Gastroesophageal sphincter (tissue), 3 donors: ENCODE measurements around the gene CFAP92.

ENCODE experiments used
- EP300 ChIP-seq: sonication (generic); formaldehyde crosslinking; IDR thresholded peaks from one replicate; pipeline ENCODE4 v1.6.1; 2017; ENCODE audit warnings: antibody characterized with exemption, mild to moderate bottlenecking
- POLR2A ChIP-seq, 2 donors: fragments of 450-650 bp; IDR thresholded peaks; one replicate each; pipeline ENCODE4 v1.6.1; 2017; ENCODE audit warnings: antibody characterized with exemption in 2 of 2, mild to moderate bottlenecking in 2 of 2, moderate library complexity in 1 of 2
- POLR2AphosphoS5 ChIP-seq: sonication (generic); formaldehyde crosslinking; IDR thresholded peaks from one replicate; pipeline ENCODE4 v1.6.1; 2017; ENCODE audit warnings: antibody characterized with exemption
- TF ChIP-seq, protein P1 (sequence below), 4 experiments: fragments of 200-600 bp in 2 of 4; fragments of 450-650 bp in 2 of 4; sonication (generic) in 1 of 4; IDR thresholded peaks; one replicate each; pipeline ENCODE4 v1.5.1; 2017 to 2019; ENCODE audit warnings: antibody characterized with exemption in 4 of 4, mild to moderate bottlenecking in 2 of 4, moderate library complexity in 2 of 4

DNA sequence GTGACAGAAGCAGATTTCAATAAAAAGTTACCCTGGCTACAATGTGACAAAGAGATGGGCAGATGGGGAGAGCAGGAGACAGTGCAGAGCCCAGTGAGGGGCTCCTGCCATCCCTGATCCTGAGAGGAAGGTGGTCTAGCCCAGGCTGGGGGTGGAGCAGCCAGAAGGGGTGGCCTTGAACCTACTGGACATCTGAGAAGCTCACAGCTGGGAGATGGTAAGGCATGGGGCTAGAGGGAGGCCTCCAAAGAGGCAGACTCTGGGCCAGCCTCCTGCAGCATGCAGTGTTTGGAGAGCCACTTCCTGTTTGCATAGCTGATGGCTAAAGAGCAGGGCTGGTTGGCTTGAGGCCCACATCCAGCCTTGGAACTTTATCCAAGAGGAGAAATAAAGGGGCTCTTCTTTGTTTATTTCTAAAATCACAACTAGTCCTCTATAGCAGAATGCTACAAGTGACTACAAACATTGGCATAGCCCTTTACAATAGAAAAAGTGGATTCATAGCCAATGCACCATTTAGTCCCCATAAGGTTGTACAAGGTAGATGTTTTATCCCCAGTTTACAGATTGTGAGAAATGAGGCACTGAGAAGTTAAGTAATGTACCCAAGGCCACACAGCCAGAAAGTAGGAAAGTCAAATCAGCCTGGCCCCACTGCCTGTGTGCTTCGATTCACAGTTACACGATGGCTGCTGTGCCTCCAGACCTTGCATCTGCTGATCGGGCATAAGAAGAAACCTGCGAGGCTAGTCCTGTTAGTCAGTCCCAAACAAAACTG lies 11.8 kb upstream of the CFAP92 start:
- TF ChIP-seq, protein P1, sequence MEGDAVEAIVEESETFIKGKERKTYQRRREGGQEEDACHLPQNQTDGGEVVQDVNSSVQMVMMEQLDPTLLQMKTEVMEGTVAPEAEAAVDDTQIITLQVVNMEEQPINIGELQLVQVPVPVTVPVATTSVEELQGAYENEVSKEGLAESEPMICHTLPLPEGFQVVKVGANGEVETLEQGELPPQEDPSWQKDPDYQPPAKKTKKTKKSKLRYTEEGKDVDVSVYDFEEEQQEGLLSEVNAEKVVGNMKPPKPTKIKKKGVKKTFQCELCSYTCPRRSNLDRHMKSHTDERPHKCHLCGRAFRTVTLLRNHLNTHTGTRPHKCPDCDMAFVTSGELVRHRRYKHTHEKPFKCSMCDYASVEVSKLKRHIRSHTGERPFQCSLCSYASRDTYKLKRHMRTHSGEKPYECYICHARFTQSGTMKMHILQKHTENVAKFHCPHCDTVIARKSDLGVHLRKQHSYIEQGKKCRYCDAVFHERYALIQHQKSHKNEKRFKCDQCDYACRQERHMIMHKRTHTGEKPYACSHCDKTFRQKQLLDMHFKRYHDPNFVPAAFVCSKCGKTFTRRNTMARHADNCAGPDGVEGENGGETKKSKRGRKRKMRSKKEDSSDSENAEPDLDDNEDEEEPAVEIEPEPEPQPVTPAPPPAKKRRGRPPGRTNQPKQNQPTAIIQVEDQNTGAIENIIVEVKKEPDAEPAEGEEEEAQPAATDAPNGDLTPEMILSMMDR (IDR thresholded peaks at IDR 0.05) = no peak
- TF ChIP-seq POLR2AphosphoS5 (no peak), POLR2A (IDR thresholded peaks at IDR 0.05) (no peak), EP300 (no peak)
